Right lobe of liver (tissue), 6 donors: Measurements from ENCODE around the gene NDUFA13. TPM values are rescaled to one million over a fixed set of nuclear protein-coding genes. Genes with fewer than 3 reads are reported as not detected.

Experiments used
- ATAC-seq, 4 donors: fragments of 200-7000 bp; cut with Tn5 transposase; one replicate each; pipeline ENCODE4 v1.9.1; 2020; ENCODE audit warnings: mild to moderate bottlenecking in 4 of 4, moderate library complexity in 4 of 4
- DNase-seq, 3 donors: peaks; one replicate each; pipeline ENCODE4 v3.0.0-alpha.2; 2020
- H3K27ac ChIP-seq, 3 donors: fragments of 200-600 bp; one replicate each; pipeline ENCODE4 v1.8.0; 2022
- H3K27me3 ChIP-seq, 2 donors: fragments of 200-600 bp; one replicate each; pipeline ENCODE4 v1.8.0; 2022
- H3K36me3 ChIP-seq, 4 donors: fragments of 200-600 bp; sonication (generic) in 1 of 4; one replicate each; pipeline versions ENCODE4 v1.5.1 to v1.8.0; 2017 to 2022; ENCODE audit warnings: control low read depth in 1 of 4
- H3K4me1 ChIP-seq, 4 donors: fragments of 200-600 bp; sonication (generic) in 1 of 4; one replicate each; pipeline versions ENCODE4 v1.5.1 to v1.8.0; 2017 to 2022; ENCODE audit warnings: control low read depth in 1 of 4
- H3K4me3 ChIP-seq, 3 donors: fragments of 200-600 bp; one replicate each; pipeline ENCODE4 v1.8.0; 2022
- H3K9me3 ChIP-seq, 4 donors: fragments of 200-600 bp; sonication (generic) in 1 of 4; one replicate each; pipeline versions ENCODE4 v1.5.1 to v1.8.0; 2017 to 2022; ENCODE audit warnings: control low read depth in 1 of 4
- POLR2A ChIP-seq: fragments of 450-650 bp; IDR thresholded peaks from one replicate; pipeline ENCODE4 v1.6.1; 2017; ENCODE audit warnings: antibody characterized with exemption, mild to moderate bottlenecking
- WGBS: methylation state at CpG from one replicate; pipeline ENCODE4 v1.1.6; 2018; ENCODE audit warnings: low coverage, low lambda C conversion rate; ENCODE audit not compliant: insufficient coverage; ENCODE audit errors: missing lambda C conversion rate; 5-methylcytosine and 5-hydroxymethylcytosine counted together
- intact Hi-C, 2 donors: fragments of 100-400 bp; cut with DNase I; formaldehyde crosslinking; loops; one replicate each; pipeline versions ENCODE4 v1.11.2 to v1.14.1; 2022
- total RNA-seq, 6 experiments: library from RNA; depleted of rRNA in 2 of 6; stranded (reverse); fragments of >200 nt in 2 of 6; fragmentation: NEBNext Ultra II Directional in 3 of 6; extraction: Animal tissue kit (Norgen Biotek cat#: 25700) in 3 of 6; gene quantifications; one replicate each; pipeline versions ENCODE4 v1.1.0 to v1.2.4, GENCODE V29; 2016 to 2023
- TF ChIP-seq, protein P1 (sequence below), 4 donors: fragments of 200-600 bp in 3 of 4; fragments of 450-650 bp in 1 of 4; IDR thresholded peaks; one replicate each; pipeline versions ENCODE4 v1.5.1 to v1.8.0; 2016 to 2022; ENCODE audit warnings: antibody characterized with exemption in 4 of 4, mild to moderate bottlenecking in 2 of 4
- donor health status: DM: no; HTN: yes; CAD: no.
- donor health status: DM: no; HTN: no; CAD: no.
- donor health status: DM: no; HTN: no; CAD: no.
- donor health status: DM: no; HTN: yes; CAD: no.
- donor health status: DM: no; HTN: yes; CAD: no.

The NDUFA13 gene
- total RNA-seq, 6 experiments from 2014 or later: 20.8 to 202 (median 154) TPM

- Histone ChIP-seq H3K27me3 (no peaks in the 10 kb centered on the region), H3K27ac (peak overlapping the region; percentile 68 to 86 (median 86)), H3K9me3 (no peaks in the 10 kb centered on the region), H3K4me1 (peaks cover 0 to 45% (median 22%) of the 10 kb centered on the region in 4 donors), H3K36me3 (peaks cover 0 to 1% (median 0%) of the 10 kb centered on the region in 4 donors), H3K4me3 (no peak overlapping the region)
- intact Hi-C loops: loop anchor here in 1 of 2 donors (5.0 kb wide), 1 partner anchor 85 kb away; no protein-coding TSS in a partner anchor
- ATAC-seq: no peak
- 61% methylated on average over 3 of the region's 9 CpGs for WGBS
- DNase-seq: peak in 1 of 3 donors; percentile 20
- TF ChIP-seq, protein P1, sequence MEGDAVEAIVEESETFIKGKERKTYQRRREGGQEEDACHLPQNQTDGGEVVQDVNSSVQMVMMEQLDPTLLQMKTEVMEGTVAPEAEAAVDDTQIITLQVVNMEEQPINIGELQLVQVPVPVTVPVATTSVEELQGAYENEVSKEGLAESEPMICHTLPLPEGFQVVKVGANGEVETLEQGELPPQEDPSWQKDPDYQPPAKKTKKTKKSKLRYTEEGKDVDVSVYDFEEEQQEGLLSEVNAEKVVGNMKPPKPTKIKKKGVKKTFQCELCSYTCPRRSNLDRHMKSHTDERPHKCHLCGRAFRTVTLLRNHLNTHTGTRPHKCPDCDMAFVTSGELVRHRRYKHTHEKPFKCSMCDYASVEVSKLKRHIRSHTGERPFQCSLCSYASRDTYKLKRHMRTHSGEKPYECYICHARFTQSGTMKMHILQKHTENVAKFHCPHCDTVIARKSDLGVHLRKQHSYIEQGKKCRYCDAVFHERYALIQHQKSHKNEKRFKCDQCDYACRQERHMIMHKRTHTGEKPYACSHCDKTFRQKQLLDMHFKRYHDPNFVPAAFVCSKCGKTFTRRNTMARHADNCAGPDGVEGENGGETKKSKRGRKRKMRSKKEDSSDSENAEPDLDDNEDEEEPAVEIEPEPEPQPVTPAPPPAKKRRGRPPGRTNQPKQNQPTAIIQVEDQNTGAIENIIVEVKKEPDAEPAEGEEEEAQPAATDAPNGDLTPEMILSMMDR (IDR thresholded peaks at IDR 0.05): no peak
- TF ChIP-seq POLR2A: no peak
Measured at GRCh38 chr19:19487077-19487949, 28.7 kb upstream of the NDUFA13 start.

DNA sequence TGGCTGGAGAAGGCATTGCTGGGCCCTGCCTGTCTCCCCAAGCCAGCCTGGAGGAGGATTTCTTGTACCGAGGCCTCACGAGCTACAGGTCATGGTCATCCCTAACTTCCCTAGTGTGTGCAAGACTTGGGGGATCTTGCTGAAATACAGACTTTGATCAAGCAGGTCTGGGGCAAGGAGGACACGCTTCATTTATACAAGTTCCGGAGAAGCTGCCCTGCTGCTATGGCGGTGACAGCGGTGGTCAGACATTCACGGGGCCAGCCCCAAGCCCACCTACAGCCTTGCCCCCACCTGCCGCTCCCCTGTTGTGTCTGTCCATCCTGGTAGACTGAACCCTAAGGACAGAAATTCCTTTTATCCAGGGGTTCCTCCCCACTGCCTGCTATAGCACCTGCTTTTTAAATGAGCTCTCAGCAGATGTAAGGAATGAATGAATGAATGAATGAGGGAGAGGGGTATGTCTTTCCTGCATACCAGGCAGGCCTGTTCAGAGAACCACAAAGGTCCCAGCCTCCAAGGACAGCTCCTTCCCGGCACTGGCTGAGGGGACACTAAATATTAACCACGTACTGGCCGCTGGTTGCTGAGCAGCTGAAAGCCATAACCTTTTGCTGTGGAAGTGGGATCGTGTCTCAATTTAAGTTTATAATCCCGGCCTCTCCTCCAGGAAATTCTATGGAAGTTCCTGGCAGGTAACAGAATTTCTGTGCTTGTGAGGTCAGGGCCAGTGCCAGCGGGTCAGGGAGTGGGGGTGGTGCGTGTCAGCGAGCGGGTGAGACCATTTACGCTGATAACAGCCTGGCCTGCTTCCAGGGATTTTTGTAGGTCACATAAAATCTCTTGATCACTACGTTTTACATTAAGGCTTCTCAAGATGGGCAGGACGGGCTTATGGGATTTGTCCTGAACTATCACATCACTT, 27.8 kb upstream of the NDUFA13 start:
- Histone ChIP-seq H3K27me3 (no peaks in the 10 kb centered on the region), H3K36me3 (peaks cover 0 to 8% (median 1%) of the 10 kb centered on the region in 4 donors), H3K9me3 (no peaks in the 10 kb centered on the region), H3K27ac (peak overlapping the region; percentile 68 to 86 (median 86)), H3K4me3 (peak overlapping the region in 2 of 3 donors; percentile 12 to 27), H3K4me1 (peaks cover 0 to 45% (median 22%) of the 10 kb centered on the region in 4 donors)
- intact Hi-C loops: loop anchor here in 1 of 2 donors (5.0 kb wide), 1 partner anchor 86 kb away; no protein-coding TSS in a partner anchor
- TF ChIP-seq, protein P1 (IDR thresholded peaks at IDR 0.05): no peak
- TF ChIP-seq POLR2A: no peak
- DNase-seq (peak; percentile 74 to 81 (median 75)), ATAC-seq (peak; percentile 30 to 58 (median 54))
- WGBS: 35% methylated on average over 10 of the region's 20 CpGs

DNA sequence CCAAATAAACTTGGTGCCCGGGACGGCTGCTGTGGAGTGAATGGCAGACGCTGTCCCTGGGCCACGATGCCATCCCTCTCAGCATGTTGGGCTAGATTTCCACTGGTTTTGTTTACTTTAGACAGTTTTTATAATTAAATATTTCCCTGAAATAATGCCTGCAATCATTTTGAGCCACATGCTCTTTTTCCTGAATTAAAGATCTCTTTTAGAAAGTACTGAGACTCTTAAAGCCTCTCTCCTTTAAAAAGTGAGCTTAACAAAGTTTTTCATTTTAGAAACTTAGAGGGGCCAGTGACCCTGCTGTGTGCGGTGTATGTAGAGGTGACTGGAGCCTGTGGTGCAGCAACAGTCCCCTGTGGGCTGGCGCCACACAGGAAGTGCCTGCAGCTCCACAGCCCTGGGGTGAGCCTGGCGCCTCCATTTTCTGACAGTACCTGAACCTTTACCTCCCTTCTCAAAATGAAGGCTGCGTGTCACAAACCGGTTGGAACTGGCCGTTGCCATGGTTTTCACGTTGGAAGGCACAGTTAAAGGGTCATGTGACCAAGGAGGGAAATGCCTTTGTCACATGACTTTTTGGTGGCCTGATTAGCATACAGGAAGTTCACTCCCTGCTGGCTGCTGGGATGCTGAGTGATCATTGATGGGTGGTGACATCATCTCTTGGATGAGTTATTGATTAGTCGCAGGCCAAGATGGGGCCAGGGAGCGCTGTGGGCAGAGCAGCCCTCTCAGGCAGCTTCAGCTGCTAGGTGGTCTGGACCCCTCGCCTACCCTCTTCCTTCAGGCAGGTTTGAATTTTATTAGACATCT, 26.9 kb upstream of the NDUFA13 start:
- peak; percentile 61 to 72 (median 66) for ATAC-seq
- Histone ChIP-seq H3K27me3 (no peaks in the 10 kb centered on the region), H3K36me3 (peaks cover 0 to 12% (median 3%) of the 10 kb centered on the region in 4 donors), H3K27ac (peak overlapping the region; percentile 68 to 86 (median 86)), H3K4me3 (peak overlapping the region in 2 of 3 donors; percentile 12 to 27), H3K9me3 (no peaks in the 10 kb centered on the region), H3K4me1 (peaks cover 0 to 45% (median 22%) of the 10 kb centered on the region in 4 donors)
- 18% methylated on average over 11 of the region's 14 CpGs for WGBS
- TF ChIP-seq, protein P1 (IDR thresholded peaks at IDR 0.05): no peak
- TF ChIP-seq POLR2A: peak; percentile 77
- intact Hi-C loops: loop anchor here in 1 of 2 donors (5.0 kb wide), 1 partner anchor 87 kb away; no protein-coding TSS in a partner anchor
- peak; percentile 85 to 90 (median 87) for DNase-seq
